Renal cortex interstitium (tissue), 11 donors: Measurements from ENCODE around the gene GIPC1. TPM values are rescaled to one million over a fixed set of nuclear protein-coding genes. Genes with fewer than 3 reads are reported as not detected.
A peak's percentile ranks its signal among the peaks of the same experiment; 100 is the strongest.

Experiments
- DNase-seq, 11 donors: peaks; one replicate each; pipeline ENCODE4 v3.0.0-alpha.2; 2013; ENCODE audit warnings: low read depth in 9 of 11, low spot score in 4 of 11; ENCODE audit errors: extremely low read depth in 1 of 11
- polyA plus RNA-seq, 3 donors: library from polyadenylated mRNA; unstranded; fragments of 120-200 nt; gene quantifications; one replicate each; pipeline ENCODE4 v1.2.1, GENCODE V29; 2013; ENCODE audit not compliant: insufficient read length in 3 of 3

Gene GIPC1
- polyA plus RNA-seq, 3 donors = 56.0 to 87.9 (median 85.0) TPM

DNA sequence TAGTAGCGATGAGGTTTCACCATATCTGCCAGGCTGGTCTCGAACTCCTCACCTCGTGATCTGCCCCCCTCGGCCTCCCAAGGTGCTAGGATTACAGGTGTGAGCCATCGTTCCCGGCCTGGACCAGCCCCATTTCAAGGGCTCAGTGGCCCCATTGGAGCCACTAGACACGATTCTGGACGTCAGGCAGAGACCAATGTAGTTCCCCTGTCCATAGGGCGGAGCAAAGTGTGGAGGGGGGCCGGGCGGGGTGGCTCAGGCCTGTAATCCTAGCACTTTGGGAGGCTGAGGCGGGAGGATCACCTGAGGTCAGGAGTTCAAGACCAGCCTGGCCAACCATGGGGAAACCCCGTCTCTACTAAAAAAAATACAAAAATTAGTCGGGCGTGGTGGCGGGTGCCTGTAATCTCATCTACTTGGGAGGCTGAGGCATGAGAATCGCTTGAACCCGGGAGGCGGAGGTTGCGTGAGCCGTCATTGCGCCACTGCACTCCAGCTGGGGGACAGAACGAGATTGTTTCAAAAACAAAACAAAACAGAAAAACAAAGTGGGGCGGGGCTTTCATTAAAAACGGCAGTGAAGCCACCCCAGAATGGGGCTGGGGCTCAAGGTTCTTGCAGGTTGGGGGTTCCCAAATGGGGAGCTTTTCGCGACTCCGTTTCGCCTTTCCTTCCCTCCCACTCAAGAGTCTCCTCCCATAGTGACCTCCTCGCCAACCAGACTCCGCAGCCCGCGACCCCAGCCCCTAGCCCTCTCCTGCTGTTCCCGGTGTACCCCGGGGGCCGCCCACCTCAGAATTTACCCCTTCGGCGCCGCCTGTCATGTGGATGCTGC is 32.7 kb upstream of the GIPC1 start:
- DNase-seq = no peak

DNA sequence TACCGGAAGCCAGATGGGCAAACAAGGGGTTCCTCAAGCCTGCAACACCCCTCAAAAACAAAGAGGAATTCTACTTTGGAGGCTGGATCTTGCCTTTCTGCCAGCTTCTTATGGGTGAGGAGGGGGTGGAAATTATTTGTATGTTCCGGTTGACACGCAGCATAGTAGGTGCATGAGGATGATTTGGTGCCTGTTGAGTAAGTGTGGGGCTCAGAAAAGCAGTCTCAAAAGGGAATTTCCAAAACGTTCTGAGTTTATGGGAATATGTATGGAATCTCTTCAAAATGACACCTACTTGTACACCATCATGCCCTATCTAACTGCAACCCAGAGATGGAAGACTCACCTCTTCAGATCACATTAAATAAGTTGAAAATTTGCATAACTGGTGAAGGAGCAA is 30.5 kb upstream of the GIPC1 start:
- DNase-seq = no peak

DNA sequence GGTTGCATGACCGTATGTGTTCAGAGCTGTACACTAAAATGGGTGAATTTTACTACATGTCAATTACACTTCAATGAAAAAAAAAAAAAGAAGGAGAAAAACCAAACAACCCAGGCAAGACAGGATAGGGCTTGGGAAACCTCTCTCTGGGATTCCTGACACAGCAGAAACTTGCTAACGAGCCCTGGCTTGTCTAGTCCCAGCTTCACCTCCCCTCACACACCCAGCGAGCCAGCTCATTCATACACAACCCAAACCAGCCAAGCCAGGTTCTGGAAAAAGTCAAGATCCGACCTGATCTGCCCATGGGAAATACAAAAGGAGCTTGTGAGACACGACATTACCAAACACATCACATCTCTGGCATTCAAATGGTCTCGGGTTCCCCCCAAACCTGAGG is 29.8 kb upstream of the GIPC1 start:
- no peak for DNase-seq

DNA sequence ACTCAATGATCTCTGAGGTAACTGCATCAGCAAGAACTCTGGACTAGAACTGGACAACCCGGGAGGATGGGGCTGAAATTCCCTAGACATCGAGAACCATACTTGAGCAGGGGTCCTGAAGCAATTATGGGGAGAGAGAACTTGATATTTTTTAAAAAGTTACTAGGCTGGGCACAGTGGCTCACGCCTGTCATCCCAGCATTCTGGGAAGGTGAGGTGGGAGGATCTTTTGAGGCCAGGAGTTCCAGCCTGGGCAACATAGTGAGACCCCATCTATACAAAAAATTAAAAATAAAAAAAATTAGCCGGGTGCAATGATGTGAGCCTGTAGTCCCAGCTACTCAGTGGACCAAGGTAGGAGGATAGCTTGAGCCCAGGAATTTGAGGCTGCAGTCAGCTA is 24.6 kb upstream of the GIPC1 start:
- DNase-seq = no peak

DNA sequence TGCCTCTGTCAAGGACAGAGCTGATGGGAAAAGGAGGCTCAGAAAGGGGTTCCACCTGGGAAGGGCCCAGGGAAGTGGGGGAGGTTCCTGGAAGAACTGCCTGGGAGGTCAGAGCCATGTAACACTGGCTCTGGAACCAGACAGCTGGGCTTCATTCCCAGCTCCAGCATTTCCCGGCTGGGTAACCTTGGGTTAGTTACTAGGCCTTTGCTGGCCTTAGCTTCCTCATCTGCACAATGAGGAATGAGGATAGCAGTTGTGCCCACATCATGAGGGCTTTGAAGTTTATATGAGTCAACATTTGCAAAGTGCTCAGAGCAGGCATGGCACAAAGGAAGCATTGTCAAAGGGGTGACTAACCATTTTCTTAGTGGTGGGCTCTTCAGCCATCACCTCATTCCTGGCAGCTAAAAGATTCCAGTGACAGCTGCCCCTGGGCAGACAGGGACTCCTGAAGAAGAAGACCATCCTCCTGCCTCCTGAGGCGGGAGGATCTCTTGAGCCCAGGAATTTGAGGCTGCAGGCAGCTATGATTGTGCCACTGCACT is 24.0 kb upstream of the GIPC1 start:
- DNase-seq = no peak

DNA sequence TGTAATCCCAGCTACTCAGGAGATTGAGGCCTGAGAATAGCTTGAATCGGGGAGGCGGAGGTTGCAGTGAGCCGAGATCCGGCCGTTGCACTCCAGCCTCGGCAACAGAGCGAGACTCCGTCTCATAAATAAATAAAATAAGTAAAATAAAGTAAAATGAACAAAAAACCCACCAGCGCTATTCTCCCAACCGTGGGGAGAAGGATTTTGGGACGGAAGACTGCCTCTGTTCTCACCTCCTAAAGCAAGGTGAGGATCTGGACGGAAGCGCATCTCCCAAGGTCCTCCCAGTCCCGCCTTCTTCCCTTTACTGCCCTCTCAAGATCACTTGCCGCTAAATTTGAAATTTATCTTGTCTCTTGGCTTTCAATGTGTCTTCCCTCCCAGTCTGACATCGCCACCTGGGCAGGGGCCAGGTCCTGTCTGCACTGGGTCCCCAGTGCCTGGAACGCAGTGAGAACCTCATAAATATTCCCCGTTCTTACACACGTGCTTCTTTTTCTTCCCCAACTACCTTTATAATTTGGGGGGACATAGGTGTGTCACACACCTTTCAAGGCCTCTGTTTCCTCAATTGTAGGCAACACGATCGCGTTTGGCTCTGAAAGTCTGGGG is 23.4 kb upstream of the GIPC1 start:
- no peak for DNase-seq

DNA sequence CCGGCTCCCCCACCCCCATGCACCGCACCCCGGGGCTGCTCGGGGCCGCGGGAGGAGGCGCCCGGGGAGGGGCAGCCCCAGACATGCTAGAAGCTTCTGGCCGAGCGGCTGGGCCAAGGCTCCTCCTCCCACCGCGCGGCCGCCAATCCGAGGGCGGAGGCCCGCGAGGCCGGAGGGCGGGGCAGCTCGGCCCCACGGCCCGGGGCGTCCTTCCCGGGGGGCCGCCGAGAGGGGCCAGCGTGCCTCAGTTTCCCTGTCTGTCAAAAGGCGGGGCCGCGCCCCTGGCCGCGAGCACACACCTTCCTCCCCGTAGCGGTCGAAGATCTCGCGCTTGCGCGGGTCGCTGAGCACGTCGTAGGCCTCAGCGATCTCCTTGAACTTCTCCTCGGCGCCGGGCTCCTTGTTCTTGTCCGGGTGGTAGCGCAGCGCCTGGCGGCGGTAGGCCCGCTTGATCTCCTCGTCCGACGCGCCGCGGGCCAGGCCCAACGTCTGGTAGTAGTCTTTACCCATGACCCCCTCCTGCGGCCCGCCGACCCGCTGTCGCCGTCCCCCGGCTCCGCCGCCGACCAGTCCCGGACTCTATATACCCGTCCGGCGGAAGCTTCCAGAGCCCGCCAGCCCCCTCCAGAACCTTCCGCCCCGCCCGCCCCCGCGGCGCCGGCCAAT is 22.0 kb upstream of the GIPC1 start, which contains the start of gene DNAJB1:
Gene DNAJB1, minus strand, starts transcription at position 558 of the 666 bp plus-strand sequence. Its CDS starts 48 bp downstream, at position 510.
- DNase-seq = peak in 4 of 11 donors; percentile 48 to 65 (median 50)

DNA sequence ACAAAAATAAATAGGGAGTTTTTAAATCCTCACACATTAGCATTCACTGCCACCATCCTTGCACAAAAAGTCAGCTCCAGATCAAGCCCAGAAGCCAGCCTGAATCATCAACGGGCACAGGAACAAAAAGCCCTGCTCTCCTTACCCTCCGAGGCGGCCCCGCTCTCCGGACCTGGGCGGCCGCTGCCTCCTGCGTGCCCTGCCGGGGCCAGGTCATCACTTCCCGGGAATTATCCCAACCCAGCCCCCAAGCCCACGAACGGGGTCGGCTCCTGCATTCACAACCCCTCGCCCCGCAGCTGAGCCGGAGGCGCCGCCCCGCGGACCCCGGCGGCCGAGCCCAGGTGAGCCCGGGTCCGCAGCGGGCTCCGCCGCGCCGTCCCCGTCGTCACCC is 21.5 kb upstream of the GIPC1 start:
- DNase-seq = no peak

DNA sequence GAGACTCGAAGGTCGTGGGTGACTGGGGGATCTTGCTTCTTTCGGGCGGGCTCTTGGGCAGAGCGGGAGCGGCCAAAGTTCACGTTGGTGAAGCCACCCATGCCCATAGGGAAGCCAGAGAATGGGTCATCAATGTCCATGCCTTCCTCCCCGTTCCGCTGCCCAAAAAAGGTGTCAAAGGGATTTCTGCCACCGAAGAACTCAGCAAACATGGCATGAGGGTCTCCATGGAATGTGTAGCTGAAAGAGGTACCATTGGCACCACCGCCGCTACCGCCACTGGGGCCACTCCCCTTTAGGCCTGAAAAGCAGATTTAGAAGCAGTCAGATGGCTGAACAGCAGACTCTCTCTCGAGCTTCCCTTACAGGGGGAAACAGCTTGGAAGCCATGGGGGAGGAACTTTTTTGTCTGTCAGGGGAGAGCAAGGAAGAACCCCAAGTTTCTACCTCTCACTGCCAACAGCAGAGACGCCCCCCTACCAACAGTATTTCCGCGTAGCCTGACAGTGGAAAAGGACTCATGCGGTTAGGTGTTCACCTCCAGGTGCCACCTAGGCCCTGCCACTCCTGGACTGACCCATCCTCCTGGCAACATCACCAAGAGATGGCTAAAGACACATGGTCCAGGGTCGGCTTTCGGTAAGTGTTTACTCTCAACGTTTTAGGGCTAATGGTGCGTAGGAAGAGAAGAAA is 21.0 kb upstream of the GIPC1 start:
- no peak for DNase-seq

DNA sequence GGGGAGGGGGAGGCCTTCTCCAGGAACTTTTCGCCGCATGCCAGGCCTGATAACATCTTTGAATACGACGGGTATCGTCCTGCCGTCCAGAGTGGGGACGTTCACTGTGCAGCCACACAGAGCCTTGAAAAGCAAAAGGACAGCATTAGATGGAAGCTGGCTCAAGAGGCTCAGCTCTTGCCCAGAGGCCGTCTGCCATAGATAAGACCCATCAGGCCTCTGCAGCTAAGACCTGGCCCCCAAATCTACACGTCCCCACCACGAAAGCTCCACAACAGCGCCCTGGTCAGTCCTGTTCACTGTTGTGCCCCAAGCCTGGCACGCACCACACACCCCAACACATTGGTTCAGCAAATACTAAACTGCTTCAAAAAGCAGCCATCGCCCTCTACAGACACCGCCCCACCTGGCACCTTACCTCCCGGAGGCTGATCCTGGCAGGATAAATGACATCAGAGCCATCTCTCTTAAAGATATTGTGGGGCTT is 20.2 kb upstream of the GIPC1 start:
- DNase-seq = no peak

DNA sequence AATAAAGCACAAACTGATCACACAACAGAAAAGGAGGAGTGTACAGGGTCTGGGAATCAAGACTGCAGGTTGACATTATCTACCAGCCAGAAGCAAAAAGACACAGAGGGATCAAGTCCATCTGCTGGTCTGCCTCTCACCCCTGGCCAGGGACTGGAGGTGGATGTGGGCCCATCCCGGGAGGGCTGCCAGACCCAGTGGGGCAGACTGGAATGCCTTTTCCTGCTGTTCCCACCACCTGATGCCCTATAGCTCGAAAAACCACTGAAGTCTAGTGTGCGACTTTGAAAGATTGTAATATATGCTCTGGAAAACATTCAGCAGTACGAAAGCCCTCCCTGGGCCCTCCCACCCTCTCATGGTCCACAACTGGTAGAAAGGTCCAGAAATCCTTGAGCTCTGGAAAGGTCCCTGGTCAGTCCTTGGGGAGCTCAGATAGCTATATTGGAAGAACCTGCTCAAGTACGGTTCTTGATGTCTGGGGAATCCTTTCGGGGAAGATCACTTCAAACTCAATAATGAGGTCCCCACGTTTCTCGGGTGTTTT is 19.6 kb upstream of the GIPC1 start:
- no peak for DNase-seq

DNA sequence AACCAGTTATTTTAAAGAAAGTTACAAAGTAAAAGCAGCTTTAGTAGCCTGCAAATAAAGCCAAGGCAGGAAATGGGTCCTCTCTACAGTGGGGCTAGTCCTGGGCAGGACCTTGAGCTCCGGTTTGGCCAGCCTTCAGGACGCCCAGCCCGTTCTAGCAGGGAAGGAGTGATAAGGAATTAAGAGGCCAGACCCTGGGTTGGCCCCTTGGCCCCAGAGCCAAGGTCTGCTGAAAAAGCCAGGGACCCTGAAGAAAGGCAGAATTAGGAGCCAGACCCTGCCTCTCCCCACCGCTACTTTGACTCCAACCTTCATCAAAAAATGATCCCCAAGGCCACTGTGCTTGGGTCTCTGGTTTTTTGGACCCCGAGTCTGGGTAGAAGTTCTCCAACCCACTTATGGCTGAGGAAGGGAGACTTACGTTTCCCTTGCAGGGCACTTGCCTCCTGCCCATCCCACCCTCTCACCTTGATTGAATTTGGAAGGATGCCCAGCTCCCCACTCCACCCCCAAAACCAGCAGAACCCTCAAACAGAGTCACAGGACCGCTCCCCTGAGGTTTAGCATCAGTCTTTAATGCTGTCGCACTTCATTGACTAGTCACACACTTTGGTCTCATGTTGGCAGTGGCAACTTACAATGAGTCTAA is 18.4 kb upstream of the GIPC1 start:
- DNase-seq = no peak

DNA sequence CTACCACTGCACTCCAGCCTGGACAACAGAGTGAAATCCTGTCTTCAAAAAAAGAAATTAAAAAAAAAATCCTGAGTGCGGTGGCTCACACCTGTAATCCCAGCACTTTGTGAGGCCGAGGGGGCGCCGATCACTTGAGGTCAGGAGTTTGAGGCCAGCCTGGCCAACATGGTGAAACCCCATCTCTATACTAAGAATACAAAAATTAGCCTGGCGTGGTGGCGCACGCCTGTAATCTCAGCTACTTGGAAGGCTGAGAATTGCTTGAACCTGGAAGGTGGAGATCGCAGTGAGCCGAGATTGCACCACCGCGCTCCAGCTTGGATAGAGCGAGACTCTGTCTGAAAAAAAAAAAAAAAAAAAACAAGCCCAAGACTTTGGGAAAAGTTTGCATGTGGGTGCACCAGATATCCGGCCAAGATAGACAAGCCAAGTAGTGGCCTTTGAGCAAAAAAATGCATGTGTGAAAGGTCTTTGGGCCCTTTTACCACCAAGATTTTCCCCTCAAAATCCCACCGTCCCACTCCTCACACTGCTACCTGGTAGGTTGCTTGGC is 16.6 kb upstream of the GIPC1 start:
- no peak for DNase-seq

DNA sequence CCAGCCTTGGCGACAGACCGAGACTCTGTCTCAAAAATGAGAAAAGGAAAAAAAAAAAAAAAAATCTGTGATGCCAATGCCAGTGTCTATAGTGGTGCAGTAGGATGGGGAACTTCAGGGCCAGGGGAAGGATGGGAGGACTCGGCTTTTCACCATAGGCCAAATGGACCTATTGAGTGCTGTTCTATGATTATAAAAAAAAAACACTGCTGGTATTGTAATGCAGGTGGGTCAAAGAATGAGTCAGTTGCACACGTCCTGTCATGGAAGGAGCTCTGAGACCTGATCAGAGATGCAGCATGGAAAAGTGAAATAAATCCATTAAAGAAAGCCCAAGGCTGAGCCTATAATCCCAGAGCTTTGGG is 15.3 kb upstream of the GIPC1 start:
- DNase-seq = no peak

DNA sequence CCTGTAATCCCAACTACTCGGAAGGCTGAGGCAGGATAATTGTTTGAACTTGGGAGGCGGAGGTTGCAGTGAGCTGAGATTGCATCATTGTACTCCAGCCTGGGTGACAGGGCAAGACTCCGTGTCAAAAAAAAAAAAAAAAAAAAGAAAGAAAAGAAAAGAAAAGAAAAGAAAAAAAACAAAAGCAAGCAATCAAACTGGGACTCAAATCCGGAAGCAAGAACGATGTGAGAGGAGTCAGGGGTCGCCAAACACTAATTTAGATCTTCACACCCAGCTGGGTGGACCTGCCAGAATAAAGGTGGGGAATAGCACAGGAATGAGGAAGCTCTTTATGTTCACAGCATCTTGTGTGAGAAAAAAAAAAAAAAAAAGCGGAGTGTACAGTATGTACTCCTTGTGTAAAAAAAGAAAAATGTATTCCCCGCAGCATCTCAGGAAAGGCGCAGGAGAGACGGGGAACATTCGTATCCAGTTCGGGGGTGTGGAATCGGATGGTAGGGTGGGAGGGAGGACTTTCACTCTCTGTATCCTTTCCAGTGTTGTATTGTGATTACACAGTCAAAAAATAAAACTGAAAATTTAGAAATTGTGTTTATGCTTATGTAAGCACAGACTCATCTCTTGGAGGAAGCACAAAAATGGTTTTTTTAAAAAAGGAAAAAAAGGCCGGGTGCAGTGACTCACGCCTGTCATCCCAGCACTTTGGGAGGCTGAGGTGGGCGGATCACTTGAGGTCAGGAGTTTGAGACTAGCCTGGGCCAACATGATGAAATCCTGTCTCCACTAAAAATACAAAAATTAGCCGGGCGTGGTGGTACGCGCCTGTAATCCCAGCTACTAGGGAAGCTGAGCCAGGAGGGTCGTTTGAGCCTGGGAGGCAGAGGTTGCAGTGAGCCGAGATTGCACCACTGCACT is 14.6 kb upstream of the GIPC1 start:
- DNase-seq = no peak

DNA sequence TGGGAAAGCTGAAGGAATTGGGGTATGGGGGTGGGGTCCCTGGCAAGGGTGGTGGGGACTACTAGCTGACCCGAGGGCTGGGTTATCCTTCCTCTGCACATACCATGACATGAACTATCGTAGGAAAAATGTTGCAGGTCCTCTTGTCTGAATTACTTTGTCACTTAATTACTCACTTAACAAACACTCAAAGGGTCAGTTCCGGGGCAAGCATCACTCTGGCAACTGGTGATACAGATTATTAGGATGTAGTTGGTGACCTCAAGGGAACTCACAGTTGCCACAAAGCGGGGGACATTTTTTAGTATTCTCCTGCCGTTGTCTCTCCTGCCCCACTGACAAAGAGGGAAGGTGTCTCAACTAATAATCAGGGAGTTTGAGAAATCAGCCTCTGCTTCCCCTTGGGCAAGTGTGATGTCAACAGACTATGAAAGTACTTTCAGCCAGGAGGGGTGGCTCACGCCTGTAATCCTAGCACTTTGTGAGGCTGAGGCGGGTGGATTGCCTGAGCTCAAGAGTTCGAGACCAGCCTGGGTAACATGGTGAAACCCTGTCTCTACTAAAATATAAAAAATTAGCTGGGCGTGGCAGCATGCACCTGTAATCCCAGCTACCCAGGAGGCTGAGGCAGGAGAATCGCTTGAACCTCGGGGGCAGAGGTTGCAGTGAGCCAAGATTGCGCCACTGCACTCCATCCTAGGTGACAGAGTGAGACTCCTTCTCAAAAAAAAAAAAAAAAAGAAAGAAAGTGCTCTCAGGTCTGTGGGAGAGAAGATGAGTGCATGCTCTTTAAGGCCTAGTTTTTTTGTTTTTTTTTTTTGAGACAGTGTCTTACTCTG is 12.0 kb upstream of the GIPC1 start:
- no peak for DNase-seq
